Hematopoietic multipotent progenitor cell treated with erythropoietin and hydrocortisone succinate and interleukin-3 and kit ligand, for 15 days (in vitro differentiated cells): Measurements from ENCODE around the gene PHACTR1.

Source experiments
- DNase-seq: peaks from one replicate; pipeline ENCODE4 v3.0.0-alpha.2; 2015; ENCODE audit warnings: low spot score

Gene PHACTR1

DNA sequence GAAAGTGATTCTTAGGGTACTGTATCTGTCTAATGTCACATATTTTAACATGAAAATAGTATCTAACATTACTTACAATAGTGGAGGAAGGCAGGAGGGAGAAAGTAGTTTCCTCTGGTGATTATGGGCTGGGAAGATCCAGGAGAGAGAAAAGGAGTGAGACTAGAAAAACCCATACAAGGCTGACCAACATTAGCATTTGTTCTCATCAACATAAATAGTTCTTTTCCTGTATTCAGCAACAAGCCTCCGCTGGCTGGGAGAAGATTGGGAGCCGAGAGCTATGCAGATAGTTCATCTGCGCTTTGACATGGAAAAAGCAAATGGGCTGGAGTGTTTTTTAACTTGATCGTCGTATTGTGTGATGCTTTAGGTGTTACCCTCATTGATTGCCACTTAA, 239.4 kb downstream of the PHACTR1 start:
- DNase-seq = no peak

DNA sequence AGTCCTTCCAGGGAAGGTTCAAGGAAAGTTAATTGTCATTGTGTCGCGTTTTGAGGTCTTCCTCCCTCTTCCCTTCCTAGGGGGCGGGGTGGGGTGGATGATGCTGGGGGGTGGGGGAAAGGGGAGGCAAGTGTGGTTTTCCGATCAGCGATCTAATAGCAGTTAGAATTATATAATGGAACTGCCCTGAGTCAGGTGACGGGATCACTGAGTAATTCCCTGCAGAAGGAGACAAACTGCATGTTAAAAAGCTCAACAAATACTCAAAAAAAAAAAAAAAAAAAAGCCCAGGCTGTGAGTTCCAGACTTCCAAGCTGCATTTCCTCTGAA, 240.4 kb downstream of the PHACTR1 start:
- DNase-seq = no peak

- peak; percentile 7 for DNase-seq
These were observed 240.9 kb downstream of the PHACTR1 start for GRCh38 chr6:12957321-12958051.

- no peak for DNase-seq
These were observed 241.6 kb downstream of the PHACTR1 start for GRCh38 chr6:12958052-12958706.

DNA sequence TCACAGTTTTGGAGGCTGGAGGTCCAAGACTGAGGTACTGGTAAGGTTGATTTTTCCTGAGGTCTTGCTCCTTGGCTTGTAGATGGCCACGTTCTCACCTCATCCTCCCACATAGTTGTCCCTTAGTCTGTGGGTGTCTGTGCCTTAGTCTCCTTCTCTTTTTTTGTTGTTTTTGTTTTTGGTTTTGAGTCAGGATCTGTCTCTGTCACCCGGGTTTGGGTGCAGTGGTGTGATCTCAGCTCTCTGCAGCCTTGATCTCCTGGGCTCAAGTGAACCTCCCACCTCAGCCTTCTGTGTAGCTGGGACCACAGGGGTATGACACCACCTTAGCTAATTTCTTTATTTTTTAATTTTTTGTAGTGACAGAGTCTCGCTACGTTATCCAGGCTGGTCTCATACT, 245.2 kb downstream of the PHACTR1 start:
- no peak for DNase-seq

DNA sequence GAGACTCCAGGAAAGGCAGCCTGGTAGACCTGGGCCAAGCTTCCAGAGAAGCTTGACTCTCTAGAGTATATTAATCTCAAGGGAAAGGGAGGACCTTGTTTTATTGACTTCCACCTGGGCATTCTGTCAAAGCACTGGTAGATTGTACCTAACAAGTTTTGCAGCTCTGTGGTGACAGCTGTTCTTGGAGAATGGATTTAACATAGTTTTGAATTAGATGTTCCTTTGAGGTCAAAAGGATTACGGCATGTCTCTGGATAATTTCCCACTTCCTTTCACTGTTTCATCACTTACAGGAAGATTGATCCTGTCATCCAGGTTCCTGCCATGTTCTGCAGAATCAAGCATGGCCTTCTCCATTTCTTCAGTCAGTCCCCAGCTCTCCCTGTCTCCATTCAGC, 246.0 kb downstream of the PHACTR1 start:
- no peak for DNase-seq

DNA sequence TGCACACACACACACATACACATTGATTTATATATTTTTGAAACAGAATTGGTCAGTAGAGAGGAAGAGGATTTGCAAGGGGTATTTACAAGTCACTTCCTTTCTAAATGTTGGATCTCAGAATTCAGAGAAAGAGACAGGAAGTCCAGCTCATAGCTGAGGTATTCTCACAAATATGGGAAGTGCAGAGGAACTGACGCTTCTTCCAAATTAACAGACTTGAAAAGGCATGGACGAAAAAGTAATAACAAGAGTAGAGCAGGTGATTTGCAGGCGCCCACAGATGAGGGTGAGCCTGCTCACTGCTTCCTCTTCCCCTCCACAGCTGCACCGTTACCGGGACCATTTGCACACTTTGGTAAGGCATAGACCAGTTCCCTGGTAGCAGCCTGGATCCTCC, 246.4 kb downstream of the PHACTR1 start:
- no peak for DNase-seq

- no peak for DNase-seq
These were observed 247.0 kb downstream of the PHACTR1 start for GRCh38 chr6:12963567-12963966.

DNA sequence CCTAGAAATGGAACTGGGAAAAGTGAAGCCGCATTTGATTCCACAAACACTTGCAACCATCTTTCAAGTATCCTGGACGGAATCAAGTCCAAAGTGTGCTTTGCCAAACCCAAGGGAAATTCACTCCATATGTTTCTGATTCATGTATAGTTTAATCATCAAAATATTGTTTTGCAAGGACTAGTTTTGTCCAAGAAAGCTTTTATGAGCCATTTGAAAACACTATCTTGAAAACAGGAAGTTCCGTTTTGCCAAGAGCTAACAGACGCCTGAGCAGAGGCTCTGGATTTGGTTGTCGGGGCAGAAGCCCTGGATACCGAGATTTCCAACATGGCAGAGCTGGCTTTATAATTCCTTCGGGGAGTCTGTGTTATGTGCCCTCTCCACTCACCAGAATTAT, 251.1 kb downstream of the PHACTR1 start:
- no peak for DNase-seq

DNA sequence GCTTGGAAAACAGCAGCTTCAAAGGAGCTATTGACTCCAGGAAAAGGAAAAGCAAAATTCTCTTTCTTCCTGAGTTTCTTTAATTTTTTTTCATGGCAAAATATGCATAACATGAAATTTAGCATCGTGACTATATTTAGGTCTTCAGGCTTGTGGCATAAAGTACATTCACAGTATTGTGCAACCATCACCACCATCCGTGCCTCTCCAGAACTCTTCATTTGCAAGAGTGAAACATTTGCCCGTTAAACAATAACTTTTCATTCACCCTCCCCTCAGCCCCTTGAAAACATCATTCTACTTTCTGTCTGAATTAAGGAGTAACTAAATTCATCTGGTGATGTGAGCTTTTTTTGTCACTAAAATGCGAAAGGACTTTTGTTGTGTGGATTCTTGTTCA, 251.7 kb downstream of the PHACTR1 start:
- no peak for DNase-seq

DNA sequence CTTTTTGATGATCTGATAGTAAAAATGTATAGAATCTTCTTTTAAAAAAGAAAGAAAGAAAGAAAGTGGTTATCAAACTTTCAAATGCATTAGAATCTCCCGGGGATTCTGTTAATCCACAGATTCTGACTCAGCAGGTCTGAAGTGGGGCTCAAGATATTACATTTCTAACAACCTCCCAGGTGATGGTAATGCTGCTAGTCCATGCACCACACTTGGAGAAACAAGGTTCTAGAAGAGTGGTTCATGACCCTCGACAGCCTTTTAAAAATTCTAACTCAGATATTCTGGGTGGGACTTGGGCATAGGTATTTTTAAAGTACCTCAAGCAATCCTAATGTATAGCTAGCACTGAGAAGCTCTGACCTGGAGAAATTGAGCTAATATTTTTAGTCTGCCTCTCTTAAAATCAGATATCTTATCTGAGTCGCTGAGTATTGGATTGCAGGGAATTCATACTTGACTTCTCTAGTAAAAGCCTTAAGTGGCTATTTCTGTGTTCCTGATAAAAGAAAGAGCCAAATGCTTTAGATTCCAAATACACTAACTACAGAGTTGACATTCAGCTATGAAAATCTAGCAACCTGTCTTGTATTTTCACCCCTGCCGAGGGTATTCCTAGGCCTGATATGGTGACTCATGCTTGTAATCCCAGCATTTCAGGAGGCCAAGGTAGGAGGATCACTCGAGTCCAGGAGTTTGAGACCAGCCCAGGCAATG, 252.4 kb downstream of the PHACTR1 start:
- no peak for DNase-seq

DNA sequence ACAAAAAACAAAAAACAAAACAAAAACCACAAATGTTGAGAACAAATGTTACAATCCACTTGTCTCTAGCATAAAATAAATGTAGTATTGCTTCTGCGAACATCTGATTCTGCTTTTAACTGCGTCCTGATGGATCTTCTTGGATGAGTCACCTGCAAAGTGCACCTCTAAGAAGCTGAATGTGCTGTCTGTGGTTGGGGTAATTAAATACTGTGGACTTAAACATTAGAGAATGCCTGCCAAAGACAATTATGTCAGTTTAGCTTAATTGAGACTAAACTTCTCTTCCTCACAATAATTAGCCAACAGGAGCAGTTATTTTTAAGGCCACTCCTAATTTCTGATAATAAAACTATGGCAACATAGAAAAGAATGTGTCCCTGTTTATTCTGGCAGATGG, 253.4 kb downstream of the PHACTR1 start:
- no peak for DNase-seq

DNA sequence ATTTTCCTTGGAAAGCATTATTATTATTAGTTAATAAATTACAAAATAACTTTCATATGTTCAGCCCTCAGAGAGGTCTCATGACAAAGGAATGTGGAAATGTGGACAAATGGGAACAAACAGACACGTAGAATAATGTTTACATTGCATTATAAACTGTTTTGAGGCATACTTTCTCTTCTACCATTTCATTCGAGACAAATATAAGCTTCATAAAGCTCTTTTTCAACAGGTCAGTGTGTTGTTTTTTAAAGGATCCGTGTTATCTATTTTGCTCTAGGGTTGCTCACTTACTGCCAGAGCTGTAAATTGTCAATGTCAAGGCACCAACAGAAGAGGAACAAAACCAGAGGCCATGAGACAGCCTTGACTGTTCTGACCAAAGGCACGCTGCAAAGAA, 256.8 kb downstream of the PHACTR1 start:
- no peak for DNase-seq

DNA sequence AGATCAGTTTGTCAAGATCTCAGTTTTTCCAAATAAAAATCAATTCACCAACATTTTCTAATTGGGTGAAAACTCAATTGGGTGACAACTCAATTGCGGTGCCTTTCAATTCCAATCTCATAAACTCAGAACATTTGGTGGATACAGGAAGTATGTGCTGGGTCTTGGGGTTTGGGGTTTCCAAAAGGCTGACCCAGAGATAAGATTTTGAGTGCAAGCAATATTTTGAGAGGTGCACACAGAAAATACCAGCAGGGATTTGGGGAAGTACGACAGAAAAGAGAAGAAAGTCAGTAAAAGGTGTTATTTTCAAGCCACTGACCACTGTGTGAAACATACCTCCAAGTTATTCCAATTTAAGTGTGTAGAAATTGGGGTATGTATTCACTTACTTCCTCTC, 258.0 kb downstream of the PHACTR1 start:
- no peak for DNase-seq

DNA sequence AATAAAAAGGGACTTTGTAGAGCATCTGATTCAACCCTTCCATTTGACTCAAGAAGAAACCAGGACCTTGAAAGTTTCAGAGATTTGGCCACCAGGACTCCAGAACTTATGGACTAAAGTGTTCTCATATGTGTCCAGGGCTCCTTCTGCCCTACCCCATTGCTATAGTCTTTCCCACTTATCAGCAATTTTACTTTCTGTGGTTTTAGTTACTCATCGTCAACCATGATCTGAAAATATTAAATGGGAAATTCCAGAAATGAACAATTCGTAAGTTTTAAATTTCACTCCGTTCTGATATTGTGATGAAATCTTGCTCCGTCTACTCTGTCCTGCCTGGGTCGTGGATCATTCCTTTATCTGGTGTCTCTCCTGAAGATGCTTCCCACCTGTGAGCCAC, 259.8 kb downstream of the PHACTR1 start:
- DNase-seq = no peak

GRCh38 chr6:12977206-12977605, 260.6 kb downstream of the PHACTR1 start:
- no peak for DNase-seq

GRCh38 chr6:12977806-12978205, 261.2 kb downstream of the PHACTR1 start:
- no peak for DNase-seq

- DNase-seq = no peak
These were observed 264.2 kb downstream of the PHACTR1 start for GRCh38 chr6:12980741-12981140.

GRCh38 chr6:12984776-12985175, 268.2 kb downstream of the PHACTR1 start:
- DNase-seq = no peak

DNA sequence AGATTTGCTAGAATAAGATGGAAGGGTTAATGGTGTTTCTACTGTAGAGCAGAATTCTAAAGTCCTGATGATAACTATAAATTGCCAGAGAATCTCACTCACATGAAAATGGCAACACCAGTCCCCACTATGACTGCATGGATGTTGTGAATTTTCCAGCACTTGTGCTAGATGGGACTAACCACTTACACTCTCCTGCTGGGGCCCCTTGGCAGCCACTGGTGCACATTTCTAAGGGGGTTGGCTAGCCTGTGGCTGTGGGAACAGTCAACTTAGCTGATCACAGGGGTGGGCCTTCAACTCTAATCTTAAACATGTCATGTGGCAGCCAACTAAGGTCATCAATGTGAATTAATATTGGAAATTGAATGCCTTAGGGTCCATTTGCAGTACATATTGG, 271.2 kb downstream of the PHACTR1 start:
- no peak for DNase-seq

DNA sequence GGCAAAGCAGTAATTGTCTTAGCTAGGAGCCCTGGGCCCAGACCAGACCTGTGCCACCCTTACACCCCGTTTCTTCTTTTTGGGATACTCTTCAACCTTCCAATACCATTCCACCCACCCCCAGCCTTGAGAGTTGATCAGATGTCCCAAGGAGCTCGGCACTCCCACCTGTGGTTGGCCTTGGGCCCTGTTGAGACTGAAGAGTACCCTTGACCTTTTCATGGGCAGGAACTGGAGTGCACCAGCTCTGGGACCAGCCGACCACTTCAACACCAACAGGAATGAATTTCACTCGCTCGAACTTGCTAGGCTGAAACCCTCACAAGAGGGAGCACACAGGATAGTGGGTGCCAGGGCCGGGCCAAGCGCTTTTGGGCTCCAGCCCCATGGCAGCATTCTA, 273.6 kb downstream of the PHACTR1 start:
- no peak for DNase-seq

- no peak for DNase-seq
These were observed 274.9 kb downstream of the PHACTR1 start for GRCh38 chr6:12991435-12991834.

- no peak for DNase-seq
These were observed 276.2 kb downstream of the PHACTR1 start for GRCh38 chr6:12992770-12993169.
